H9 (cell line): ENCODE data around the gene GNAS. TPM values are rescaled to one million over a fixed set of nuclear protein-coding genes. Genes with fewer than 3 reads are reported as not detected.

Source experiments
- DNase-seq: peaks from one replicate; pipeline ENCODE4 v3.0.0-alpha.2; 2017
- H2AFZ ChIP-seq: one replicate; pipeline ENCODE4 v1.6.1; 2013; ENCODE audit warnings: mild to moderate bottlenecking, low read length, control low read depth, moderate library complexity
- H2AK5ac ChIP-seq: 2 replicates; pipeline ENCODE4 v1.6.1; 2013; ENCODE audit warnings: low read length, control low read depth, mixed read lengths; ENCODE audit not compliant: insufficient read length
- H2BK120ac ChIP-seq: one replicate; pipeline ENCODE4 v1.6.1; 2013; ENCODE audit warnings: low read depth, mild to moderate bottlenecking, low read length, control low read depth, inconsistent platforms; ENCODE audit not compliant: poor library complexity, severe bottlenecking
- H2BK12ac ChIP-seq: 2 replicates; pipeline ENCODE4 v1.6.1; 2013; ENCODE audit warnings: low read length, control low read depth, mixed read lengths, low read depth; ENCODE audit not compliant: insufficient read length
- H2BK15ac ChIP-seq: 2 replicates; pipeline ENCODE4 v1.6.1; 2013; ENCODE audit warnings: low read depth, low read length, control low read depth
- H2BK20ac ChIP-seq: one replicate; pipeline ENCODE4 v1.6.1; 2013; ENCODE audit warnings: low read depth, mild to moderate bottlenecking, low read length, control low read depth, inconsistent platforms; ENCODE audit not compliant: poor library complexity, severe bottlenecking
- H2BK5ac ChIP-seq: 2 replicates; pipeline ENCODE4 v1.6.1; 2013; ENCODE audit warnings: low read length, control low read depth, mixed read lengths; ENCODE audit not compliant: insufficient read length
- H3K14ac ChIP-seq: 2 replicates; pipeline ENCODE4 v1.6.1; 2013; ENCODE audit warnings: low read length, control low read depth; ENCODE audit not compliant: insufficient read depth
- H3K18ac ChIP-seq: 2 replicates; pipeline ENCODE4 v1.6.1; 2013; ENCODE audit warnings: low read depth, mild to moderate bottlenecking, mixed read lengths, low read length, control low read depth; ENCODE audit not compliant: insufficient read length
- H3K23ac ChIP-seq: 2 replicates; pipeline ENCODE4 v1.6.1; 2013; ENCODE audit warnings: low read length, control low read depth, mixed read lengths, low read depth; ENCODE audit not compliant: insufficient read length
- H3K23me2 ChIP-seq: 2 replicates; pipeline ENCODE4 v1.6.1; 2013; ENCODE audit warnings: low read depth, mild to moderate bottlenecking, mixed read lengths, low read length, control low read depth; ENCODE audit not compliant: insufficient read length, poor library complexity, severe bottlenecking
- H3K27ac ChIP-seq: 2 replicates; pipeline ENCODE4 v1.5.1; 2013; ENCODE audit warnings: low read length, control low read depth, mixed read lengths, low read depth; ENCODE audit not compliant: insufficient read length
- H3K27me3 ChIP-seq: 2 replicates; pipeline ENCODE4 v1.6.1; 2013; ENCODE audit warnings: low read length, control low read depth, inconsistent platforms; ENCODE audit not compliant: insufficient read depth
- H3K4ac ChIP-seq: 2 replicates; pipeline ENCODE4 v1.6.1; 2013; ENCODE audit warnings: low read depth, mild to moderate bottlenecking, control low read depth, inconsistent platforms, low read length, moderate library complexity
- H3K4me1 ChIP-seq: 2 replicates; pipeline ENCODE4 v1.6.1; 2013; ENCODE audit warnings: low read length, control low read depth, inconsistent platforms; ENCODE audit not compliant: insufficient read depth
- H3K4me2 ChIP-seq: 2 replicates; pipeline ENCODE4 v1.6.1; 2013; ENCODE audit warnings: low read length, control low read depth, mixed read lengths; ENCODE audit not compliant: insufficient read length, insufficient read depth
- H3K56ac ChIP-seq: 2 replicates; pipeline ENCODE4 v1.6.1; 2013; ENCODE audit warnings: low read depth, mild to moderate bottlenecking, mixed read lengths, low read length, control low read depth; ENCODE audit not compliant: insufficient read length
- H3K79me1 ChIP-seq: 2 replicates; pipeline ENCODE4 v1.6.1; 2013; ENCODE audit warnings: low read depth, mild to moderate bottlenecking, moderate library complexity, low read length, control low read depth, inconsistent platforms; ENCODE audit not compliant: insufficient read depth, poor library complexity, severe bottlenecking
- H3K79me2 ChIP-seq: 2 replicates; pipeline ENCODE4 v1.6.1; 2013; ENCODE audit warnings: low read length, control low read depth, inconsistent platforms; ENCODE audit not compliant: insufficient read depth
- H3K9ac ChIP-seq: 2 replicates; pipeline ENCODE4 v1.6.1; 2013; ENCODE audit warnings: low read length, control low read depth, mixed read lengths; ENCODE audit not compliant: insufficient read length; ENCODE audit errors: extremely low read depth
- H3K9me3 ChIP-seq: one replicate; pipeline ENCODE4 v1.6.1; 2013; ENCODE audit warnings: low read depth, low read length, inconsistent platforms; ENCODE audit not compliant: control insufficient read depth
- H3T11ph ChIP-seq: one replicate; pipeline ENCODE4 v1.6.1; 2013; ENCODE audit warnings: mild to moderate bottlenecking, low read length, control low read depth, inconsistent platforms
- H4K20me1 ChIP-seq: one replicate; pipeline ENCODE4 v1.6.1; 2013; ENCODE audit not compliant: control insufficient read depth, insufficient read length, insufficient read depth
- H4K5ac ChIP-seq: 2 replicates; pipeline ENCODE4 v1.6.1; 2013; ENCODE audit warnings: low read depth, mild to moderate bottlenecking, mixed read lengths, low read length, control low read depth; ENCODE audit not compliant: insufficient read length
- H4K8ac ChIP-seq: replicated peaks from 2 replicates; pipeline ENCODE4 v1.6.1; 2013; ENCODE audit warnings: low read length, control low read depth, mixed read lengths, low read depth; ENCODE audit not compliant: insufficient read length
- H4K91ac ChIP-seq: 2 replicates; pipeline ENCODE4 v1.6.1; 2013; ENCODE audit warnings: low read depth, mild to moderate bottlenecking, moderate library complexity, mixed read lengths, low read length, control low read depth; ENCODE audit not compliant: insufficient read length
- H3K27ac Mint-ChIP-seq, 3 experiments: 2 replicates in 2 of 3; 3 replicates in 1 of 3; pipeline ENCODE4 v1.8.0; 2020 to 2021; ENCODE audit warnings: mixed read lengths in 3 of 3, mild to moderate bottlenecking in 1 of 3, moderate library complexity in 1 of 3
- H3K27me3 Mint-ChIP-seq: 2 replicates; pipeline ENCODE4 v1.8.0; 2021; ENCODE audit warnings: low read depth, mild to moderate bottlenecking, moderate library complexity, mixed read lengths
- H3K36me3 Mint-ChIP-seq, 3 experiments: 2 replicates in 2 of 3; 3 replicates in 1 of 3; pipeline ENCODE4 v1.8.0; 2020 to 2021; ENCODE audit warnings: low read depth in 3 of 3, mixed read lengths in 3 of 3; ENCODE audit not compliant: insufficient read depth in 1 of 3
- H3K4me1 Mint-ChIP-seq, 2 experiments: 2 replicates each; pipeline ENCODE4 v1.8.0; 2020; ENCODE audit warnings: mixed read lengths in 2 of 2
- H3K4me3 Mint-ChIP-seq, 2 experiments: 2 replicates in 1 of 2; 3 replicates in 1 of 2; pipeline ENCODE4 v1.8.0; 2020 to 2021; ENCODE audit warnings: mild to moderate bottlenecking in 2 of 2, mixed read lengths in 2 of 2, moderate library complexity in 1 of 2
- H3K9me3 Mint-ChIP-seq, 2 experiments: 2 replicates in 1 of 2; 3 replicates in 1 of 2; pipeline ENCODE4 v1.8.0; 2020; ENCODE audit warnings: mild to moderate bottlenecking in 2 of 2, mixed read lengths in 2 of 2, moderate library complexity in 1 of 2
- WGBS: extraction: QIAGEN DNeasy Blood & Tissue Kit; methylation state at CpG from one replicate; pipeline ENCODE4 v1.1.7; 2013; ENCODE audit warnings: missing lambda C conversion rate, low lambda C conversion rate, mixed read lengths; ENCODE audit not compliant: insufficient read length; ENCODE audit errors: extremely low coverage; 5-methylcytosine and 5-hydroxymethylcytosine counted together
- total RNA-seq: library from RNA; stranded (reverse); gene quantifications from 2 replicates; pipeline ENCODE4 v1.2.1, GENCODE V29; 2021
- TF ChIP-seq, protein P1 (sequence below): fragments of 200-600 bp; sonication (generic); conservative IDR thresholded peaks from 3 replicates; pipeline ENCODE4 v1.8.0; 2021; ENCODE audit warnings: antibody characterized with exemption, mild to moderate bottlenecking

GNAS gene
- total RNA-seq, 1 experiment from 2014 or later = 920 TPM

DNA sequence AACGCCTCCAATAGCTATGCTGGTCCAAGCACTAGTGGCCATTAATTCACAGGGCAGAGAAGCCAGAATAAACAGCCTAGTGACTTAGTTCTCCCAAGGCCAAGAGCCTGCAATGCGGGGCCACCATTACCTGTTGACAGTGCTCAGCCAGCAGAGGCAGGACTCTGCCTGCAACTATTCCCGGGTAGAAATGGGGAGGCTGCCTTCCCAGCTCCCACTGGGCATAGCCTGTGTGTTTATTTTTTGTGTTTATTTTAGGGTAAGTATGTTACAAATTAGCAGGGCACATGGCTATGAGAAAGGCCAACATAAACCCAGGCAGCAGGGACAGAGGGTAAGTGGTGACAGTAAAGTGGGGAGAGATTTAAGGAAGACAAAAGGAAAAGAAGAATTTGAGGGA, 6.8 kb upstream of the GNAS start:
- H4K8ac ChIP-seq = no peak overlapping the region
- peaks cover 8% of the 10 kb centered on the region for H3K23me2 ChIP-seq
- H2AFZ ChIP-seq = no peak overlapping the region
- no peak overlapping the region for H3K56ac ChIP-seq
- H3K4ac ChIP-seq = no peak overlapping the region
- WGBS = no CpG with 5 or more reads among the region's 3 CpGs
- no peaks in the 10 kb centered on the region for H3K9me3 ChIP-seq
- peaks cover 3 to 9% of the 10 kb centered on the region in 2 experiments; a peak in 4 of 5 replicates for H3K9me3 Mint-ChIP-seq
- no peak for DNase-seq
- peaks cover 2% of the 10 kb centered on the region for H3K79me1 ChIP-seq
- H3K27ac Mint-ChIP-seq = peak overlapping the region; percentile 3 to 88 (median 84); a peak in 6 of 7 replicates
- H3K27me3 Mint-ChIP-seq = peaks cover 27% of the 10 kb centered on the region
- H3K9ac ChIP-seq = no peak overlapping the region
- H3K14ac ChIP-seq = no peak overlapping the region
- peaks cover 48 to 63% (median 55%) of the 10 kb centered on the region in 3 experiments for H3K36me3 Mint-ChIP-seq
- no peak overlapping the region for H2BK120ac ChIP-seq
- peak overlapping the region in 1 of 2 experiments; percentile 25; a peak in 3 of 5 replicates for H3K4me3 Mint-ChIP-seq
- no peak overlapping the region for H3K23ac ChIP-seq
- H3T11ph ChIP-seq = no peak overlapping the region
- no peak overlapping the region for H2BK15ac ChIP-seq
- H2BK5ac ChIP-seq = no peak overlapping the region
- peaks cover 9% of the 10 kb centered on the region for H3K4me1 ChIP-seq
- no peak overlapping the region for H3K27ac ChIP-seq
- H4K91ac ChIP-seq = no peak overlapping the region
- TF ChIP-seq, protein P1, sequence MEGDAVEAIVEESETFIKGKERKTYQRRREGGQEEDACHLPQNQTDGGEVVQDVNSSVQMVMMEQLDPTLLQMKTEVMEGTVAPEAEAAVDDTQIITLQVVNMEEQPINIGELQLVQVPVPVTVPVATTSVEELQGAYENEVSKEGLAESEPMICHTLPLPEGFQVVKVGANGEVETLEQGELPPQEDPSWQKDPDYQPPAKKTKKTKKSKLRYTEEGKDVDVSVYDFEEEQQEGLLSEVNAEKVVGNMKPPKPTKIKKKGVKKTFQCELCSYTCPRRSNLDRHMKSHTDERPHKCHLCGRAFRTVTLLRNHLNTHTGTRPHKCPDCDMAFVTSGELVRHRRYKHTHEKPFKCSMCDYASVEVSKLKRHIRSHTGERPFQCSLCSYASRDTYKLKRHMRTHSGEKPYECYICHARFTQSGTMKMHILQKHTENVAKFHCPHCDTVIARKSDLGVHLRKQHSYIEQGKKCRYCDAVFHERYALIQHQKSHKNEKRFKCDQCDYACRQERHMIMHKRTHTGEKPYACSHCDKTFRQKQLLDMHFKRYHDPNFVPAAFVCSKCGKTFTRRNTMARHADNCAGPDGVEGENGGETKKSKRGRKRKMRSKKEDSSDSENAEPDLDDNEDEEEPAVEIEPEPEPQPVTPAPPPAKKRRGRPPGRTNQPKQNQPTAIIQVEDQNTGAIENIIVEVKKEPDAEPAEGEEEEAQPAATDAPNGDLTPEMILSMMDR = no peak
- no peak overlapping the region for H3K18ac ChIP-seq
- no peak overlapping the region for H2AK5ac ChIP-seq
- no peaks in the 10 kb centered on the region for H4K20me1 ChIP-seq
- no peak overlapping the region for H4K5ac ChIP-seq
- H3K4me2 ChIP-seq = no peak overlapping the region
- no peak overlapping the region for H2BK12ac ChIP-seq
- H3K4me1 Mint-ChIP-seq = peaks cover 83 to 94% of the 10 kb centered on the region in 2 experiments
- peaks cover 56% of the 10 kb centered on the region; the same call in 1 of the 2 replicates for H3K79me2 ChIP-seq
- peaks cover 6% of the 10 kb centered on the region; the same call in 1 of the 2 replicates for H3K27me3 ChIP-seq
- no peak overlapping the region for H2BK20ac ChIP-seq
